Peyer's patch (tissue), 4 donors: Measurements from ENCODE around the gene BCCIP. TPM values are rescaled to one million over a fixed set of nuclear protein-coding genes. Genes with fewer than 3 reads are reported as not detected.

Source experiments
- DNase-seq, 3 donors: peaks; one replicate each; pipeline ENCODE4 v3.0.0-alpha.2; 2017 to 2019
- H3K27ac ChIP-seq, 4 donors: fragments of 200-600 bp; sonication (generic); one replicate each; pipeline ENCODE4 v1.5.1; 2016 to 2019
- H3K27me3 ChIP-seq, 2 donors: fragments of 200-600 bp; sonication (generic); one replicate each; pipeline ENCODE4 v1.5.1; 2019
- H3K36me3 ChIP-seq, 3 donors: fragments of 200-600 bp; sonication (generic); one replicate each; pipeline ENCODE4 v1.5.1; 2016 to 2019
- H3K4me1 ChIP-seq, 4 donors: fragments of 200-600 bp; sonication (generic); one replicate each; pipeline ENCODE4 v1.5.1; 2016 to 2019
- H3K4me3 ChIP-seq, 4 donors: fragments of 200-600 bp; sonication (generic); 1 replicate in 3 of 4; 2 replicates in 1 of 4; pipeline ENCODE4 v1.5.1; 2016 to 2019; ENCODE audit warnings: mild to moderate bottlenecking in 1 of 4
- H3K9me3 ChIP-seq, 4 donors: fragments of 200-600 bp; sonication (generic); one replicate each; pipeline ENCODE4 v1.5.1; 2016 to 2019; ENCODE audit warnings: mild to moderate bottlenecking in 1 of 4
- CTCF ChIP-seq, 6 experiments: fragments of 450-650 bp in 4 of 6; fragments of 200-600 bp in 2 of 6; sonication (generic) in 1 of 6; IDR thresholded peaks; one replicate each; pipeline ENCODE4 v1.5.1; 2017 to 2019; ENCODE audit warnings: antibody characterized with exemption in 6 of 6, mild to moderate bottlenecking in 3 of 6, moderate library complexity in 1 of 6
- POLR2A ChIP-seq, 2 donors: fragments of 450-650 bp; IDR thresholded peaks; one replicate each; pipeline ENCODE4 v1.5.1; 2017; ENCODE audit warnings: antibody characterized with exemption in 2 of 2, mild to moderate bottlenecking in 2 of 2, moderate library complexity in 2 of 2
- total RNA-seq, 4 donors: library from RNA; depleted of rRNA; stranded (reverse); fragments of >200 nt; gene quantifications; one replicate each; pipeline ENCODE4 v1.1.0, GENCODE V29; 2016

Gene BCCIP
- total RNA-seq, 4 donors from 2014 or later, result 17.4 to 28.1 (median 20.0) TPM

- Histone ChIP-seq H3K4me1 (no peaks in the 10 kb centered on the region), H3K4me3 (no peak overlapping the region), H3K27ac (no peak overlapping the region), H3K27me3 (no peaks in the 10 kb centered on the region), H3K9me3 (no peaks in the 10 kb centered on the region), H3K36me3 (peaks cover 0 to 52% (median 0%) of the 10 kb centered on the region in 3 donors)
- no peak for TF ChIP-seq POLR2A (IDR thresholded peaks at IDR 0.05)
- peak in 1 of 3 donors; percentile 38 for DNase-seq
Observed at GRCh38 chr10:125795128-125795527, 28.2 kb upstream of the BCCIP start.

GRCh38 chr10:125795637-125796190 is 27.6 kb upstream of the BCCIP start:
- Histone ChIP-seq H3K27ac (no peak overlapping the region), H3K36me3 (peaks cover 0 to 52% (median 0%) of the 10 kb centered on the region in 3 donors)
- TF ChIP-seq CTCF (IDR thresholded peaks at IDR 0.05) (no peak), POLR2A (IDR thresholded peaks at IDR 0.05) (no peak)

GRCh38 chr10:125797424-125797823 is 25.9 kb upstream of the BCCIP start:
- Histone ChIP-seq H3K27ac (no peak overlapping the region), H3K4me1 (no peaks in the 10 kb centered on the region), H3K9me3 (no peaks in the 10 kb centered on the region), H3K27me3 (no peaks in the 10 kb centered on the region), H3K4me3 (no peak overlapping the region), H3K36me3 (peaks cover 0 to 50% (median 0%) of the 10 kb centered on the region in 3 donors)
- TF ChIP-seq POLR2A (IDR thresholded peaks at IDR 0.05) (no peak), CTCF (IDR thresholded peaks at IDR 0.05) (no peak)
- no peak for DNase-seq

More at GRCh38 chr10:125795637-125796190, 27.6 kb upstream of the BCCIP start:
- no peaks in the 10 kb centered on the region for H3K9me3 ChIP-seq
- no peaks in the 10 kb centered on the region for H3K4me1 ChIP-seq
- peak in 1 of 3 donors; percentile 34 for DNase-seq
- H3K4me3 ChIP-seq, result no peak overlapping the region
- H3K27me3 ChIP-seq, result no peaks in the 10 kb centered on the region

GRCh38 chr10:125797994-125798662 is 25.2 kb upstream of the BCCIP start:
- no peak for TF ChIP-seq POLR2A (IDR thresholded peaks at IDR 0.05)
- no peak for TF ChIP-seq CTCF (IDR thresholded peaks at IDR 0.05)

GRCh38 chr10:125799451-125800182 is 23.7 kb upstream of the BCCIP start:
- TF ChIP-seq CTCF (IDR thresholded peaks at IDR 0.05), result no peak
- DNase-seq, result no peak
- no peak overlapping the region for H3K27ac ChIP-seq
- H3K4me1 ChIP-seq, result no peaks in the 10 kb centered on the region
- H3K36me3 ChIP-seq, result peaks cover 0 to 43% (median 0%) of the 10 kb centered on the region in 3 donors
- H3K27me3 ChIP-seq, result no peaks in the 10 kb centered on the region
- no peak overlapping the region for H3K4me3 ChIP-seq
- no peaks in the 10 kb centered on the region for H3K9me3 ChIP-seq

More at GRCh38 chr10:125797994-125798662, 25.2 kb upstream of the BCCIP start:
- H3K4me1 ChIP-seq, result no peaks in the 10 kb centered on the region
- H3K4me3 ChIP-seq, result no peak overlapping the region
- peaks cover 0 to 47% (median 0%) of the 10 kb centered on the region in 3 donors for H3K36me3 ChIP-seq
- no peaks in the 10 kb centered on the region for H3K9me3 ChIP-seq
- no peaks in the 10 kb centered on the region for H3K27me3 ChIP-seq
- H3K27ac ChIP-seq, result no peak overlapping the region
- no peak for DNase-seq

- Histone ChIP-seq H3K4me1 (no peaks in the 10 kb centered on the region), H3K27ac (no peak overlapping the region), H3K36me3 (peaks cover 0 to 49% (median 0%) of the 10 kb centered on the region in 3 donors), H3K4me3 (no peak overlapping the region), H3K9me3 (no peaks in the 10 kb centered on the region), H3K27me3 (no peaks in the 10 kb centered on the region)
- DNase-seq, result no peak
- TF ChIP-seq POLR2A (IDR thresholded peaks at IDR 0.05), result no peak
- TF ChIP-seq CTCF (IDR thresholded peaks at IDR 0.05), result no peak
Observed at GRCh38 chr10:125801574-125801973, 21.8 kb upstream of the BCCIP start.
